Upper lobe of right lung (tissue), 1 donor: ENCODE measurements around the gene CDH1. TPM values are rescaled to one million over a fixed set of nuclear protein-coding genes. Genes with fewer than 3 reads are reported as not detected.
A peak's percentile ranks its signal among the peaks of the same experiment; 100 is the strongest.

ENCODE experiments used
- ATAC-seq: fragments of 200-7000 bp; cut with Tn5 transposase; one replicate; pipeline ENCODE4 v1.9.1; 2020; ENCODE audit warnings: mild to moderate bottlenecking, moderate library complexity
- DNase-seq: peaks from one replicate; pipeline ENCODE4 v3.0.0-alpha.2; 2020
- H3K27ac ChIP-seq: fragments of 200-600 bp; one replicate; pipeline ENCODE4 v1.8.0; 2022
- H3K27me3 ChIP-seq: fragments of 200-600 bp; one replicate; pipeline ENCODE4 v1.8.0; 2022; ENCODE audit warnings: mild to moderate bottlenecking
- H3K36me3 ChIP-seq: fragments of 200-600 bp; one replicate; pipeline ENCODE4 v1.8.0; 2022
- H3K4me1 ChIP-seq: fragments of 200-600 bp; one replicate; pipeline ENCODE4 v1.8.0; 2022
- H3K4me3 ChIP-seq: fragments of 200-600 bp; one replicate; pipeline ENCODE4 v1.8.0; 2022; ENCODE audit warnings: mild to moderate bottlenecking
- H3K9me3 ChIP-seq: fragments of 200-600 bp; one replicate; pipeline ENCODE4 v1.8.0; 2022
- CTCF ChIP-seq: fragments of 200-600 bp; IDR thresholded peaks from one replicate; pipeline ENCODE4 v1.8.0; 2022; ENCODE audit warnings: antibody characterized with exemption
- intact Hi-C: fragments of 100-400 bp; cut with DNase I; formaldehyde crosslinking; loops from one replicate; pipeline ENCODE4 v1.11.0; 2022
- total RNA-seq: library from RNA; stranded (reverse); fragmentation: NEBNext Ultra II Directional; extraction: Animal tissue kit (Norgen Biotek cat#: 25700); gene quantifications from one replicate; pipeline ENCODE4 v1.2.1, GENCODE V29; 2021
- donor health status: DM: no; HTN: yes; CAD: no; lungs with severe emphysema.

The CDH1 gene
- total RNA-seq, 1 donor from 2014 or later = 128 TPM

DNA sequence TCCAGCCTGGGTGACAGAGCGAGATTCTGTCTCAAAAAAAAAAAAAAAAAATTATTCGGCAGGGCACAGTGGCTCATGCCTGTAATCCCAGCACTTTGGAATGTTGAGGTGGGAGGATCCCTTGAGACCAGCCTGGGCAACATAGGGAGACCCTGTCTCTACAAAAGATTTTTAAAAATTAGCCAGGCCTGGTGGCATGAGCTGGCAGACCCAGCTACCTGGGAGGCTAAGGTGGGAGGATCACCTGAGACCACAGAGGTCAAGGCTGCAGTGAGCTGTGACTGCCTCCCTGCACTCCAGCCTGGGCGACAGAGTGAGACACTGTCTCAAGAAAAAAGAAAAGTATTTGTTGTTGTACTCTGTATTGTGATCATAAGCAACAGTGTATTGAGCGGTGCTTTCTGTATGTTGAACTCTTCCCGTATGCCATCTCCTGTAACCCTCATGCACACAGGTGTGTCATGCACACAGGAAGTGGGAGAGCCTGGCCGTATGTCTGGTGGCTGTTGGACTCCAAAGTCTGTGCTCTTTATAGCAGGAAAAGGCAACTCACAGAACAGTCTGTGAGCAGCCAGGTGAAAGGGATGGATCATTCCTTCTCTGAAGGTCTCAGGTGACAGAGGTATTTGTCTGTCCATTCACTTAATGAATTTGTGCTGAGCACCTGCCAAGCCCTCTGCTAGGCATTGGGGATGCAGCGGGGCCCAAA is 17.1 kb downstream of the CDH1 start:
- H3K4me3 ChIP-seq = no peak overlapping the region
- ATAC-seq = no peak
- no peaks in the 10 kb centered on the region for H3K36me3 ChIP-seq
- no peak overlapping the region for H3K27ac ChIP-seq
- peaks cover 6% of the 10 kb centered on the region for H3K4me1 ChIP-seq
- no peaks in the 10 kb centered on the region for H3K27me3 ChIP-seq
- TF ChIP-seq CTCF = no peak
- H3K9me3 ChIP-seq = no peaks in the 10 kb centered on the region
- intact Hi-C loops = no loop called here
- no peak for DNase-seq

DNA sequence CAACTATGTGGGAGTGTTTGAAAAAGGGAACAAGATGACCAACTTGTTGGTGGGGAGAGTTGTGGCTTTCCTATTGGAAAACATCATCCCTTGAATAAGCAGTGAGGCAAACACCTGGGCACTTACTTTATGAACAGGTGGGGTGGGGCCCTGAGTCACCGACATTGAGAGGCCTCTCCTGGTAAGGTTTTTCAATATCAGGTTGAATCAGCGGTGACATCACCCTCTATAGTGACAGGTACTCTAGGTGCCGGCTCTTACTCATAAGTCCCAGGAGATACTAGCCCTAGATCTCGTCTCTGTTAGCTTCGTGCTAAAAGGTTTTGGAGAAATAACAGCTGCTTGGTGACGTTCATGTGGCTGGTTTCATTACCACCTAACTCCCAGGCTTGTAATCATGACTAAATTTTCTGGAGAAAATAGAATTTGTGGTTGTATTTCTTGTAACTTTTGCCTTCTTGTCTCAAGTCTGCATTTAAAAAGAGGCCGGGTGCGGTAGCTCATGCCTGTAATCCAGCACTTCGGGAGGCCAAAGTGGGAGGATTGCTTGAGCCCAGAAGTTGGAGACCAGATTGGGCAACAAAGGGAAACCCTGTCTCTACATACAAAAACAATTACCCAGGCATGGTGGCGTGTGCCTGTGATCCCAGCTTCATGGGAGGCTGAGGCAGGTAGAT is 19.3 kb downstream of the CDH1 start:
- H3K36me3 ChIP-seq = no peaks in the 10 kb centered on the region
- no peak for TF ChIP-seq CTCF
- H3K4me1 ChIP-seq = peaks cover 6% of the 10 kb centered on the region
- ATAC-seq (peak; percentile 94), DNase-seq (peak; percentile 81)
- intact Hi-C loops = no loop called here
- no peaks in the 10 kb centered on the region for H3K27me3 ChIP-seq
- no peaks in the 10 kb centered on the region for H3K9me3 ChIP-seq
- H3K27ac ChIP-seq = peak overlapping the region; percentile 74
- H3K4me3 ChIP-seq = no peak overlapping the region

GRCh38 chr16:68757625-68757935 is 20.5 kb downstream of the CDH1 start:
- no peak overlapping the region for H3K27ac ChIP-seq
- TF ChIP-seq CTCF = no peak
- no peak for ATAC-seq

GRCh38 chr16:68759062-68759461 is 22.0 kb downstream of the CDH1 start:
- DNase-seq = no peak

More at GRCh38 chr16:68757625-68757935, 20.5 kb downstream of the CDH1 start:
- Histone ChIP-seq H3K4me1 (peaks cover 6% of the 10 kb centered on the region), H3K36me3 (no peaks in the 10 kb centered on the region), H3K27me3 (no peaks in the 10 kb centered on the region), H3K9me3 (no peaks in the 10 kb centered on the region), H3K4me3 (no peak overlapping the region)
- no peak for DNase-seq
- intact Hi-C loops = no loop called here

DNA sequence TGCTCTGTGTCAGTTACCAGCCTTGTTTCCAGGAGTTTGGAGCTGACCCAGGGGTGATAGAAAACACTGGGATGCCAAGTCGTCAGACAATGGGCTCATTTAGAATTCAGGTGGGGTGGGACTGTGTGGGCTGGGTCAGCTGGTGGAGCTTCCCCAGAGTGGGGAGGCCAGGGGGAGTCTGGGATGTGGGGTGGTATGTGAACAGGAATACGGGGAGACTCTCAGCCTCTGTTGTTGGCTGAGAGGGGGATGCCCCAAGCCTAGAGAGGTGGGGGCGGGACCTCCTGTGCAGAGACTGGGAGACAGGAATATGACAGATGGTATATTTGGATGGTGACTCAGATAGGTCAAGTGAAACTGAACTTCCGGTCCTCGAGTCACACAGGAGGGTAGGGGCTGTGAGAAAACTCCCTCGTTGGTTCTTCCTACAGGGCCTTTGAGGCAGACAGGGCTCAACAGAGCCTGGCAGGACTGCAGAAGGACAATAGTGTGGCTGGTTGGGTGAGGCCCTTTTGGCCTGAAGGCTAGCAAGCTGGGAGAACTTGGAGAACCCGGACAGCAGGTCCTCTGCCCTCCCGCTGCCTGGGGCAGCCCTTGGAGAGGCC is 23.7 kb downstream of the CDH1 start:
- peaks cover 6% of the 10 kb centered on the region for H3K4me1 ChIP-seq
- H3K27me3 ChIP-seq = no peaks in the 10 kb centered on the region
- H3K36me3 ChIP-seq = no peaks in the 10 kb centered on the region
- no peaks in the 10 kb centered on the region for H3K9me3 ChIP-seq
- no peak overlapping the region for H3K27ac ChIP-seq
- ATAC-seq (peak; percentile 6), DNase-seq (no peak)
- intact Hi-C loops = no loop called here
- H3K4me3 ChIP-seq = no peak overlapping the region
- TF ChIP-seq CTCF = no peak

More at GRCh38 chr16:68759062-68759461, 22.0 kb downstream of the CDH1 start:
- H3K36me3 ChIP-seq = no peaks in the 10 kb centered on the region
- TF ChIP-seq CTCF = no peak
- H3K4me1 ChIP-seq = peaks cover 6% of the 10 kb centered on the region
- no peaks in the 10 kb centered on the region for H3K9me3 ChIP-seq
- no peak overlapping the region for H3K4me3 ChIP-seq
- no peak overlapping the region for H3K27ac ChIP-seq
- no peak for ATAC-seq
- no peaks in the 10 kb centered on the region for H3K27me3 ChIP-seq
- intact Hi-C loops = no loop called here
